GM18526 (cell line): ENCODE data around the gene AKR1C1.
"Not testable (repeated sequence)": the region's sequence is repeated elsewhere in the genome, so short reads cannot be mapped to it uniquely, and the experiment has no call there.

Experiments used
- POLR2A ChIP-seq: IDR thresholded peaks from 3 replicates; pipeline ENCODE4 v1.6.1; 2011; ENCODE audit not compliant: insufficient read length; ENCODE audit errors: extremely low read depth

The AKR1C1 gene

DNA sequence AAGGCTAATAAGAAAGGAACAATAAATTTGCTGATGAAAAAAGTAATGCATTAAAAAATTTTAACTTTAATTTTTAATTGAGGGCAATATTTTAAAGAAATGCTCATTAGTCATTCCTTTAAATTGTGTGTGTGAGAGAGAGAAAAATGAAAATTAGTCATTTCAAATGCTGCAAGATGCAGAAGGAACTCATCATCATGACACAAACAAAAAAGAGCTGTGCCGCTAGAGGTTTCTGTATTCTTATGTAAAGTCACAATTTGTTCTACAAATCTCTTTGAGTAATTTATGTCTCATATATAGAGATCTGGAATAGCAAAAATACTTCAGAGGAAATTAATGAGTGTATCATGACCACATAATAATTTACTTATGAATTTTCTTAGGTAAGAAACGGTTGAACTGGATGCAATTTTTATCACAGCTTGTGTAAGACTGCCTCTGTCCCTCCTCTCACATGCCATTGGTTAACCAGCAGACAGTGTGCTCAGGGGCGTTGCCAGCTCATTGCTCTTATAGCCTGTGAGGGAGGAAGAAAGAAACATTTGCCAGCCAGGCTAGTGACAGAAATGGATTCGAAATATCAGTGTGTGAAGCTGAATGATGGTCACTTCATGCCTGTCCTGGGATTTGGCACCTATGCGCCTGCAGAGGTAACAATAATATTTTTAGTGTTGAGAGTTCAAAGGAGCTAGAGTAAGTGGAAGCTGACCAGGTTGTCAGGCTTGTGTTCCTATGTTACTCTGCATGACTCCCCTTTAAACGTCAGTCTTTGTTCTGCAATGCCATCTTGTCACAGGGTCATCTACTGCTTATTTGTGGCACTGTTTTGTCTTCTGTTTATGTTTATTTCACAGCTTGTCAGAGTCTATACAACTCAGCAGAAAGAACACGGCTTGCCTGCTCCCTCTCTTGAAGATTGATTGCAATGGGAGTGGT, at the start of gene AKR1C1:
Gene AKR1C1, plus strand, starts transcription at position 540 of the 939 bp plus-strand sequence. Its CDS starts 30 bp downstream, at position 570.
- not testable (repeated sequence) for TF ChIP-seq POLR2A

DNA sequence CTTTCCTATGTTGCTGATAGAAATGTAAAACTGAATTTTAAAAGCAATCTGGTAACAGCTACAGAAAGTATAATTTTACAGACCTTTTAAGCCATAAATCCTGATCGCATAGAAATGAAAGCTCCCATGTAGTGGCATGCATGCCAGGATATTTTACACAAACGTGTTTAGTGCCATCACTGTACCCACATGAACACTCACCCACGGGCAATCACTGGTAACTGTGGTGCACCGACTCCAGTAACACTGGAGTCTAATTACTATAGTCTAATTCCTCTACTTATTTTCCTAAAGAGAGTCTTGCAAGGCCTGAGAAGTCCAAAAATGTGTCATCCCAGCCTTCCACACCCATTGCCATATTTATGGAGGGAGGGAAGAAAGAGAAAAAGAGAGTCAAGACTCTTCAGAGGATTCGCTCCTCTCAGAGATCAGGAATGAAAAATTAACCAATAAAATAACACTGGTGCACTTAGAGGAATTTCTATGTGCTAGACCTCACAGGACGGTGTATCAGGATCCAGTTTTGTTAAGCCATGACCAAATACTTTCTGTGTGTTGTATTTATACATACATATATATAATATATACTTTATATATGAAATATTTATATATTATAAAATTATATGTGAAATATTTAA, 48.9 kb upstream of the AKR1C1 start:
- TF ChIP-seq POLR2A: no peak

DNA sequence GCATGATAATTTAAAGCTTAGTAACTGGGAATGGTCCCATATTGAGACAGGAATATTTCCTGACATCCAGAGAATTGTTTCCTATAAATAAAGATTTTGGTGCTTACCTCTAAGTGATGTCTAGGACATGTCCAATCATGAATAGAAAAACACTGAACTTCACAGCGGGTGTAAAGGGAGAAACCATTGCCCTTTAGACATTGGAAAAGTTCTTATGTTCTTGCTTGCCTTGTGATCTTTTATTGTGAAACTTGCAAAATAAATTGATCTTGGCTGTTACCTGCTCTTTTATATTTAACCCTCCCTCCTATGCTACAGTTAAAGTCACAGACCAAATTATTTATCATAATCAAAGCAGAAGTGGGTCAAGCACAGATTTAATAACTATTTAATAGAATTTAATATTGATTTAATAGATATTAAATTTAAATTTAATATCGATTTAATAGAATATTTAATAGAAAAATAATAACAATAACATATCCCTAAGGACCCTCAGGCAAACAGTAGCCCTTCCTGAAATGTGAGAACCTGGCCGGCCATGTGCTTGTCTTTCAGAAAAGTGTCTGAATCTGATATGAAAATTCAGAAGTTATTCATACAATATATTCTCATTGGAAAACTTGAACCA, 47.0 kb upstream of the AKR1C1 start:
- no peak for TF ChIP-seq POLR2A

DNA sequence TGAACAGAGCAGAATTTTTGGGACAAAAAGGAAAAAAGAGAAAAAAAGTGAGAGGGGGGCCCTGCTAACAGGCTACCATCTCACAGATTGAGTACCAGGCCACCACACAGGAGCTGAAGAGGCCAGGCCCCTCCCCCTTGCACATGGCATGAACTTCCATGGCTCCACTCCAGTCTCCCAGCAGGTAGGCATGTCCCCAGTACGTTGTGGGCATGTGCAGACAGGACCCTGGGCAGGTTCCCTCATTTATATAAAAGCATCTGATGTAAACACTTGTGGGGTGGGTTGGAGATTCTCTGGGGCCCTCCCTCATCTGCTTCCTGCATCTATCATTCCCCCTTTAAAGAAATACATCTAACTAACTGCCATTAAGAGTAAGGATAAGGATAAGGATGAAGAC, 45.0 kb upstream of the AKR1C1 start:
- TF ChIP-seq POLR2A: no peak

DNA sequence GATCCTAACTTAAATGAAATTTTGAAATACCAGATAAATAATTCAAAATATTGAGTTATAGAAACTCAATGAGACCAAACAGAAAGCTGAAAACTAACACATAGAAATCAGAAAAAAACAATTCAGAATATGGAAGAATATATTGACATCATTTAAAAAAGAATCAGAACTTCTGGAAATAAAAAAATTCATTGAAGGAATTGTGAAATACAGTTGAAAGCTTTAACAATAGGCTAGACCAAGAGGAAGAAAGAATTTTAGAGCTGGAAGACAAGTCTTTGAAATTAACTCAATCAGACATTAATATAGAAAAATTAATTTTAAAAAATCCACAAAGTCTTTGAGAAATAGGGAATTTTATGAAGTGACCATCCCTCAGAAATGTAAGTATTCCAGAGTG, 36.8 kb upstream of the AKR1C1 start:
- TF ChIP-seq POLR2A: no peak

DNA sequence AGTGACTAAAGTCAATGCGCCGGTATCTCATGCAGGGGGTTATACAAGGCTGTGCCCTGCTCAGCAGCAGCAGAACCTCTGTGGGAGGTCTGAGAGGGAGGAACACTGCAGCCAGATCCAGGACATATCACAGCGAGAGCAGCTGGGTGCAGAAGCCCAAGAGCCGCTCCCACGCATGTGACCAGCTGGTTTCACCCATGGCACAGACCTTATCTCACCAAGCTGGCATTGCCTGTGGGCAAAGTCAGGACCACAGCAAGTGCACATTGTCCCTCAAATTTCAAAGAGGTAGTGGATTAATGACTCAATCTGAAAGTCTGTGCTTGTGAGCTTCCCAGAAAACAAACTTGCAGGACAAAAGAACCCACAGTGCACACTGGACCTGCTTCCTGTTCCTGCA, 31.6 kb upstream of the AKR1C1 start:
- TF ChIP-seq POLR2A: no peak

DNA sequence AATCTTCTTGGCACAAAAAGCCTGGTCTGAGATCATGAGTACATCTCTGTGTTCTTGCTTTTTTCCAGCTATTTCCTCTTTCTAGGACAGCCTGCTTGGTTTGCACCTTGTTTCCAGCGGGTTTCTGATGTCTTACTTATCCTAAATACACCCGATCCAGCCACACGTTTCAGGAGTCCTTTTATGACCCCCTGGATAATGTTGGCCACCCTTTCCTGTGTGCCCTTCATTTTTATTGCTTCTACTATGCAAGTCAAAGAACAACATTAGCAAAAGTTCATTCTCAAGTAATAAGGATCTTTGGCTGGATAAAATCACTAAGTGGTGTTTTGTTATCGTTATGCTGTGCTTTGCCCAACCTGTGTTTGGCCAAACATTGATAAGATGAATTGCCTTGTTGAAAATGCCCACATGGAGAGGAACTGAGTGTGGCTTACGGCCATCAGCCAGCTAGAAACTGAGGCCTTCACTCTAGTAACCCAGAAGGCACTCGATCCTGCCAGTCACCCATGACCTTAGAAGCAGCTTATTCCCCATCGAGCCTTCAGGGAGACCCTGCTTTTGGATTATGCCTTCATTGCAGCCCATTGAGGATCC, 28.7 kb upstream of the AKR1C1 start:
- TF ChIP-seq POLR2A: no peak

DNA sequence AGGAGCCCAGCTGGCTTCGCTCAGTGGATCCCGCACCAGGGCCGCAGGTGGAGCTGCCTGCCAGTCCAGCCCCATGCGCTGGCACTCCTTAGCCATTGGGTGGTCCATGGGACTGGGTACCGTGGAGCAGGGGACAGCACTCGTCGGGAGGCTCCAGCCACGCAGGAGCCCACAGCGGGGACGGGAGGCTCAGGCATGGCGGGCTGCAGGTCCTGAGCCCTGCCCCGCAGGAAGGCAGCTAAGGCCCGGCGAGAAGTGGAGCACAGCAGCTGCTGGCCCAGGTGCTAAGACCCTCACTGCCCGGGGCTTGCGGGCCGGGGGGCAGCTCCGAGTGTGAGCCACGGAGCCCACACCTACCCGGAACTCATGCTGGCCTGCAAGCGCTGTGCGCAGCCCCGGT, 25.9 kb upstream of the AKR1C1 start:
- TF ChIP-seq POLR2A: no peak

DNA sequence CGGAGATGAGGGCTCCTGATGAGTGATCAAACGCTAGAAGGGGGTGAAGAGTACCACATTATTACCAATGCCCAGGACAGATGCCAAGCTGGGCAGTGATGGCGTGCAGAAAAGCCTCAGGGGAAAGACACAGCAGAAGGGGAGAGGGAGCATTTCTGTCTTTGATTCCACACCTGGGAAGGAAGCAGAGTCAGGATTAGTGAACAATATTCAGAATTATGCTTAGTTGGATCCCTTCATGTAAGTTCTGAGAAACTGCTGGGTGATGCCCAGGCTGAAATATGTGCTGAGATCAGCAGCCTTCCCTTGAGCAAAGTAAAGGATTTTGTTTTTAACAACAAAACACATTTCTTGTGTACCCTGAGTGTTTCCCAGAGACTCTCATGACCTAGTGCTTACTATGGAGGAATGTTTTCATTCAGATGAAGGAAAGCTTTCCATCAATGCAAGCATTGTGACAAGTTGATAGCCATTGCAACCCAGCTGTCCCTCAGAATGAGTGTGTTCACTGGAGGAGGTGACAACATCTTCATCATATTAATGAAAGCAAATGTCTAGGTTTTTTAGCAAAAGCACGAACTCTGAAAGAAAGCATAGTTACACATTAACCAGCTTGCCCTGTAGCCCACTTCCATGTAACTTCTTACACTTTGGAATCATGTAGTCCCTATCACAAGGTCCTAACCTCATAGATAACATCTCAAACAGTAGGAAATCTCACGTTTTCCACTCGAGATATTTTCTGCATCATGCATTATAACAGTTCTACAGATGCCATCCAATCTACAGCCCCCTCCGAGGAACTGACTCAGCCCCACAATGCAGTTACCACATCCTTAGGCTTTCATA, 23.8 kb upstream of the AKR1C1 start:
- TF ChIP-seq POLR2A: no peak

DNA sequence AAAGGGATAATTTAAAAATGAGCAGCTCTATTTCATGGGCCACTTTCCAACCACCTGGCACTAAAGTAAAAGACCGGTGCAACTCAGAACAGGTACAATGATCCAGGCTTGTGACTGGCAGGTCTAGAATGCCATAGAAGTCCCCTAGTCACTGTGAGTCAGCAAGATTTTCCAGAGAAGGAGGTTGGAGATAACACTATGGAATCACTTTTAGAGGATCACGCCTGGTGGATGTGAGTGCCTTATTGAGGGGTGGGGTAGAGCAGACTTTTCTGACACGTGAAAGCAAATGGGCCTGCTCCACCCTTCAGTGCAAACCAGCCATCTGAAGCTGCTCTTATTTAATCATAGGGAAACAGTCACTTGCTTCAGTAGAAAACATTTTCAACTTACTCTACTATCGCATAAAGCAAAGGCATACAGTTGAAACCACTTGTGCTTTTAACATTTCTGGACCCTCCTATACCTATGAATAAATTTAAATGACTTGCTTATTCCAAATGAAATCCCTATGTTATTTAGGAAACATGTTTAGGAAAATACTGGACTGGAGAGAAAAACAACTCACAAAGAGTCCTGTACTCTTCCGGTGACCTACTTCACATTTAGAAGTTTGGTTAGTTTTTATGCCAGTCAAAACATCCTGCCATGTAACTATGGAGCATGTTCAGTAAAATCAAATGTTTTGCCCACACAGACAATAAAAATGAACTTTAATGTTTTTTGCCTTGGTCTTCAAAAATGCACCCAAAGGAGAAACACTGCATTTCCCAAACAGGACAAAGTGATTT, 21.5 kb upstream of the AKR1C1 start:
- no peak for TF ChIP-seq POLR2A

DNA sequence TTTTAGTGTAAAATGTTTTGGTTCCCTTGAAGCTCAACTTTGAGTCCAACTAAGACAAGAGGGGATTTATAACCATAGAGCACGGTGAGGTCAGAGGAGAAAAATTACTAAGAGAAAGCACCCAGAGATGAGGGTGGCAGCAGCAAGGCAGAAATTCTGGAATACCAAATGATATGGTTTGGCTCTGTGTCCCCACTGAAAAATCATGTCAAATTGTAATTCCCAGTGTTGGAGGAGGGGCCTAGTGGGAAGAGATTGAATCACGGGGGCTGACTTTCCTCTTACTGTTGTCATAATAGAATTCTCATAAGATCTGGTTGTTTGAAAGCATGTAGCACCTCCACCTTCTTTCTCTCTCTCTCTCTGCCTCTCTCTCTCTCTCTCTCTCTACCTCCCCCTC, 19.4 kb upstream of the AKR1C1 start:
- no peak for TF ChIP-seq POLR2A

DNA sequence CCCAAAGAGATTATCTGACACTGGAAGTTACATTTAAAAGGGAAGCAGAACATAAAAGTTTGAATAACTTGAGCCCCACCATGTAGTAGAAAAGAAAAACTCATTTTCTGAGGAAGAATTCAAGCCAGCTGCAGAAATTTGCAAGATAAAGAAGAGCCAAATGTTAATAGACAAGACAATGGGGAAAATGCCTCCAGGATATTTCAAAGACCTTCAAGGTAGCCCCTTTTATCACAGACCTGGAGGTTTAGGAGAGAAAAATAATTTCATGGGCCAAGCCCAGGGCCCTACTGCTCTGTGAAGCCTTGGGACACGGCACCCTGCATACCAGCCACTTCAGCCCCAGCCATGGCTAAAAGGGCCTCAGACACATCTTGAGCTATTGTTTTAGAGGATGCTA, 18.4 kb upstream of the AKR1C1 start:
- no peak for TF ChIP-seq POLR2A

DNA sequence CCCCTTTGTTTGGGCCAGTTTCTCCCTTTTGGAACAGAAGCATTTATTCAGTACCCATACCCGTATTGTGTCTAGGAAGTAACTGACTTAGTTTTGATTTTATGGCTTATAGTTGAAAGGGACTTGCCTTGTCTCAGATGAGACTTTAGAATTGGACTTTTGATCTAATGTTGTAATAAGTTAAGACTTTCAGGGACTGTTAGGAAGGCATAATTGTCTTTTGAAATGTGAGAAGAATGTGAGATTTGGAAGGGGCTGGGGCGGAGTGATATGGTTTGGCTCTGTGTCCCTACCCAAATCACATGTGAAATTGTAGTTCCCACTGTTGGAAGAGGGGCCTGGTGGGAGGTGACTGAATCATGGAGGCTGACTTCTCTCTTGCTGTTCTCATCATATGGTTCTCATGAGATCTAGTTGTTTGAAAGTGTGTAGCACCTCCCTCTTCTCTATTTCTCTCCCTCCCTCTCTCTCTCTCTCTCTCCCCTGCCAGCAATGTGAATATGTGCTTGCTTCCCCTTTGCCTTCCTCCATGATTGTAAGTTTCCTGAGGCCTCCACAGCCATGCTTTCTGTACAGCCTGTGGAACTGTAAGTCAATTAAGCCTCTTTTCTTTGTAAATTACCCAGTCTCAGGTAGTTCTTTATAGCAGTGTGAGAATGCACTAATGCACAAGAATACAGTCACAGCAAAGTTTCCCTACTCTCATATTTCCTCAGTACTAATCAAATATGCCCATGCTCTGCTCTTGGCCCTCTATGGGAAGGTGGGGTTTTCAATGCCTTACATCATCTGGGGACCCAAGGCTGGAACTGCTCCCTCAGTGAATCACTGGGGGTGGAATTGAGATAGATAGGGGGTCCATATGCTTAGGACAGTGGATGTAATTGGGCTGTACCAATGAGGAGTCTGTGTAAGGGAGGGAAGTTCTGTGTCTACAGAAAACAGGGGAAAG, 17.2 kb upstream of the AKR1C1 start:
- TF ChIP-seq POLR2A: no peak
